ENCODE results near the gene RRP1B.

DNA sequence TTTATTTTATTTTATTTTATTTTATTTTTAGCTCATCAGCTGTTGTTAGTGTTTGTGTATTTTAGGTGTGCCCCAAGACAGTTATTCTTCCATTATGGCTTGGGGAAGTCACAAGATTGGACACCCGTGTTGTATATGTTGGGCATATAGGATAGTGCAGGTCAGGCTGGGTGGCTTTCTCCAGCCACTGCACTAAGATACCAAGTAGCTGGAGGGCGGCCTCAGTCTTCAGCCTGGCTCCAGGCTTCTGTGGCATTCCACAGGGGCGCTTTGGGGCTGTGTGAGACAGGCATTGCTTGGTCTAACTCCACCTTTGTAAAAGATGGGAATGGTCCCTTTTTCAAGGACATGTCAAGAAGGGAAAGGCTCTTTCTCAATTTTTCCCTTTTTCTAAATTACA, 16.5 kb downstream of the RRP1B start:
- TF ChIP-seq EZH2phosphoT487 (IDR thresholded peaks at IDR 0.05; ENCODE audit: borderline replicate concordance, low read length): no peak
- TF ChIP-seq, protein P1, sequence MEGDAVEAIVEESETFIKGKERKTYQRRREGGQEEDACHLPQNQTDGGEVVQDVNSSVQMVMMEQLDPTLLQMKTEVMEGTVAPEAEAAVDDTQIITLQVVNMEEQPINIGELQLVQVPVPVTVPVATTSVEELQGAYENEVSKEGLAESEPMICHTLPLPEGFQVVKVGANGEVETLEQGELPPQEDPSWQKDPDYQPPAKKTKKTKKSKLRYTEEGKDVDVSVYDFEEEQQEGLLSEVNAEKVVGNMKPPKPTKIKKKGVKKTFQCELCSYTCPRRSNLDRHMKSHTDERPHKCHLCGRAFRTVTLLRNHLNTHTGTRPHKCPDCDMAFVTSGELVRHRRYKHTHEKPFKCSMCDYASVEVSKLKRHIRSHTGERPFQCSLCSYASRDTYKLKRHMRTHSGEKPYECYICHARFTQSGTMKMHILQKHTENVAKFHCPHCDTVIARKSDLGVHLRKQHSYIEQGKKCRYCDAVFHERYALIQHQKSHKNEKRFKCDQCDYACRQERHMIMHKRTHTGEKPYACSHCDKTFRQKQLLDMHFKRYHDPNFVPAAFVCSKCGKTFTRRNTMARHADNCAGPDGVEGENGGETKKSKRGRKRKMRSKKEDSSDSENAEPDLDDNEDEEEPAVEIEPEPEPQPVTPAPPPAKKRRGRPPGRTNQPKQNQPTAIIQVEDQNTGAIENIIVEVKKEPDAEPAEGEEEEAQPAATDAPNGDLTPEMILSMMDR (conservative IDR thresholded peaks at IDR 0.05; ENCODE audit: low read depth, low read length): no peak
- TF ChIP-seq EZH2 (IDR thresholded peaks at IDR 0.05; ENCODE audit: low read length, unreplicated experiment): no peak

Measured in PC-3 (cell line).